Measurements from ENCODE around the gene WDFY4. TPM values are rescaled to one million over a fixed set of nuclear protein-coding genes. Genes with fewer than 3 reads are reported as not detected.

The WDFY4 gene
- polyA plus RNA-seq, 1 donor from 2014 or later = not detected

- no peaks in the 10 kb centered on the region for H3K79me2 ChIP-seq (replicated peaks; ENCODE audit: insufficient read depth, low read length)
- TF ChIP-seq, protein P1, sequence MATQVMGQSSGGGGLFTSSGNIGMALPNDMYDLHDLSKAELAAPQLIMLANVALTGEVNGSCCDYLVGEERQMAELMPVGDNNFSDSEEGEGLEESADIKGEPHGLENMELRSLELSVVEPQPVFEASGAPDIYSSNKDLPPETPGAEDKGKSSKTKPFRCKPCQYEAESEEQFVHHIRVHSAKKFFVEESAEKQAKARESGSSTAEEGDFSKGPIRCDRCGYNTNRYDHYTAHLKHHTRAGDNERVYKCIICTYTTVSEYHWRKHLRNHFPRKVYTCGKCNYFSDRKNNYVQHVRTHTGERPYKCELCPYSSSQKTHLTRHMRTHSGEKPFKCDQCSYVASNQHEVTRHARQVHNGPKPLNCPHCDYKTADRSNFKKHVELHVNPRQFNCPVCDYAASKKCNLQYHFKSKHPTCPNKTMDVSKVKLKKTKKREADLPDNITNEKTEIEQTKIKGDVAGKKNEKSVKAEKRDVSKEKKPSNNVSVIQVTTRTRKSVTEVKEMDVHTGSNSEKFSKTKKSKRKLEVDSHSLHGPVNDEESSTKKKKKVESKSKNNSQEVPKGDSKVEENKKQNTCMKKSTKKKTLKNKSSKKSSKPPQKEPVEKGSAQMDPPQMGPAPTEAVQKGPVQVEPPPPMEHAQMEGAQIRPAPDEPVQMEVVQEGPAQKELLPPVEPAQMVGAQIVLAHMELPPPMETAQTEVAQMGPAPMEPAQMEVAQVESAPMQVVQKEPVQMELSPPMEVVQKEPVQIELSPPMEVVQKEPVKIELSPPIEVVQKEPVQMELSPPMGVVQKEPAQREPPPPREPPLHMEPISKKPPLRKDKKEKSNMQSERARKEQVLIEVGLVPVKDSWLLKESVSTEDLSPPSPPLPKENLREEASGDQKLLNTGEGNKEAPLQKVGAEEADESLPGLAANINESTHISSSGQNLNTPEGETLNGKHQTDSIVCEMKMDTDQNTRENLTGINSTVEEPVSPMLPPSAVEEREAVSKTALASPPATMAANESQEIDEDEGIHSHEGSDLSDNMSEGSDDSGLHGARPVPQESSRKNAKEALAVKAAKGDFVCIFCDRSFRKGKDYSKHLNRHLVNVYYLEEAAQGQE (IDR thresholded peaks at IDR 0.05; ENCODE audit: borderline replicate concordance) = no peak
- TF ChIP-seq POLR2AphosphoS5 (IDR thresholded peaks at IDR 0.05) (no peak), TAF1 (IDR thresholded peaks at IDR 0.05; ENCODE audit: low read depth) (no peak), MXI1 (conservative IDR thresholded peaks at IDR 0.05; ENCODE audit: poor library complexity, severe bottlenecking) (no peak), SMC3 (conservative IDR thresholded peaks at IDR 0.05; ENCODE audit: poor library complexity) (no peak), EP300 (conservative IDR thresholded peaks at IDR 0.05; ENCODE audit: poor library complexity, severe bottlenecking) (no peak), RAD21 (conservative IDR thresholded peaks at IDR 0.05) (no peak), CTCF (IDR thresholded peaks at IDR 0.05; ENCODE audit: poor library complexity, severe bottlenecking) (no peak), EZH2 (IDR thresholded peaks at IDR 0.05; ENCODE audit: borderline replicate concordance, insufficient read depth, low read length, poor library complexity, severe bottlenecking) (no peak)
Measured at GRCh38 chr10:48821692-48822091, 137.0 kb downstream of the WDFY4 start.

GRCh38 chr10:48833674-48834073, 149.0 kb downstream of the WDFY4 start:
- no peak overlapping the region for H3K4me2 ChIP-seq (ENCODE audit: low read length)
- H3K27me3 ChIP-seq (ENCODE audit: insufficient read depth, low read depth, low read length) = no peaks in the 10 kb centered on the region
- no peaks in the 10 kb centered on the region for H3F3A ChIP-seq (ENCODE audit: insufficient read depth, low read length, poor library complexity, severe bottlenecking)
- TF ChIP-seq TAF1 (IDR thresholded peaks at IDR 0.05; ENCODE audit: low read depth) = no peak
- TF ChIP-seq CTCF (IDR thresholded peaks at IDR 0.05; ENCODE audit: poor library complexity, severe bottlenecking) = no peak
- TF ChIP-seq POLR2AphosphoS5 (IDR thresholded peaks at IDR 0.05) = no peak
- TF ChIP-seq, protein P1 (IDR thresholded peaks at IDR 0.05; ENCODE audit: borderline replicate concordance) = no peak
- TF ChIP-seq EZH2 (IDR thresholded peaks at IDR 0.05; ENCODE audit: borderline replicate concordance, insufficient read depth, low read length, poor library complexity, severe bottlenecking) = no peak
- TF ChIP-seq EP300 (conservative IDR thresholded peaks at IDR 0.05; ENCODE audit: poor library complexity, severe bottlenecking) = no peak
- TF ChIP-seq MXI1 (conservative IDR thresholded peaks at IDR 0.05; ENCODE audit: poor library complexity, severe bottlenecking) = no peak
- no peak for TF ChIP-seq SMC3 (conservative IDR thresholded peaks at IDR 0.05; ENCODE audit: poor library complexity)
- TF ChIP-seq RAD21 (conservative IDR thresholded peaks at IDR 0.05) = no peak
- no peaks in the 10 kb centered on the region for H3K79me2 ChIP-seq (replicated peaks; ENCODE audit: insufficient read depth, low read length)
- no peak overlapping the region for H3K9ac ChIP-seq (ENCODE audit: low read length)
- no peaks in the 10 kb centered on the region for H3K36me3 ChIP-seq (ENCODE audit: insufficient read depth, low read length)
- no peaks in the 10 kb centered on the region for H4K20me1 ChIP-seq (ENCODE audit: insufficient read depth)
- H3K27ac ChIP-seq (ENCODE audit: low read length) = no peak overlapping the region
- no peak overlapping the region for H2AFZ ChIP-seq (ENCODE audit: low read depth, low read length)
- H3K4me3 ChIP-seq (ENCODE audit: low read length) = no peak overlapping the region
- H3K9me2 ChIP-seq (ENCODE audit: insufficient read depth, low read length) = no peaks in the 10 kb centered on the region
- no peaks in the 10 kb centered on the region for H3K9me3 ChIP-seq (ENCODE audit: low read length)

More at GRCh38 chr10:48821692-48822091, 137.0 kb downstream of the WDFY4 start:
- Histone ChIP-seq H3K9me3 (ENCODE audit: low read length) (no peaks in the 10 kb centered on the region), H3K9me2 (ENCODE audit: insufficient read depth, low read length) (no peaks in the 10 kb centered on the region), H2AFZ (ENCODE audit: low read depth, low read length) (no peak overlapping the region), H3K9ac (ENCODE audit: low read length) (no peak overlapping the region), H3K27me3 (ENCODE audit: insufficient read depth, low read depth, low read length) (no peaks in the 10 kb centered on the region), H3K36me3 (ENCODE audit: insufficient read depth, low read length) (no peaks in the 10 kb centered on the region), H3F3A (ENCODE audit: insufficient read depth, low read length, poor library complexity, severe bottlenecking) (no peaks in the 10 kb centered on the region), H3K27ac (ENCODE audit: low read length) (no peak overlapping the region), H3K4me2 (ENCODE audit: low read length) (no peak overlapping the region), H4K20me1 (ENCODE audit: insufficient read depth) (no peaks in the 10 kb centered on the region), H3K4me3 (ENCODE audit: low read length) (no peak overlapping the region)
